Measurements from ENCODE around the gene KCNK16. TPM values are rescaled to one million over a fixed set of nuclear protein-coding genes. Genes with fewer than 3 reads are reported as not detected.

Gene KCNK16
- total and polyA plus RNA-seq, 11 donors: not detected

- DNase-seq: no peak
- no peak overlapping the region for H3K4me3 ChIP-seq
- no peak overlapping the region for H3K27ac ChIP-seq
- intact Hi-C loops (cut with DNase I): no loop called here
- no peak for TF ChIP-seq CTCF (IDR thresholded peaks at IDR 0.05)
- no peak for TF ChIP-seq POLR2A (IDR thresholded peaks at IDR 0.05)
- no peaks in the 10 kb centered on the region for H3K9me3 ChIP-seq
- WGBS, 4 donors: 64 to 85% (median 73%) methylated on average over 6 to 7 of the region's 7 CpGs
- H3K27me3 ChIP-seq: peaks cover 0 to 5% (median 0%) of the 10 kb centered on the region in 9 donors
- ATAC-seq: no peak
- no peaks in the 10 kb centered on the region for H3K4me1 ChIP-seq
- no peaks in the 10 kb centered on the region for H3K36me3 ChIP-seq
Measured at GRCh38 chr6:39268171-39268570, 54.3 kb downstream of the KCNK16 start.

GRCh38 chr6:39266782-39267355, 55.6 kb downstream of the KCNK16 start:
- no peaks in the 10 kb centered on the region for H3K9me3 ChIP-seq
- peaks cover 0 to 13% (median 0%) of the 10 kb centered on the region in 9 donors for H3K27me3 ChIP-seq
- H3K4me3 ChIP-seq: no peak overlapping the region
- DNase-seq (no peak), ATAC-seq (no peak)
- H3K27ac ChIP-seq: no peak overlapping the region
- intact Hi-C loops (cut with DNase I): no loop called here
- WGBS, 4 donors: 70 to 89% (median 83%) methylated on average over 5 of the region's 5 CpGs
- TF ChIP-seq CTCF (IDR thresholded peaks at IDR 0.05) (no peak), POLR2A (IDR thresholded peaks at IDR 0.05) (no peak)
- no peaks in the 10 kb centered on the region for H3K4me1 ChIP-seq
- no peaks in the 10 kb centered on the region for H3K36me3 ChIP-seq

- Histone ChIP-seq H3K27me3 (peaks cover 0 to 15% (median 0%) of the 10 kb centered on the region in 9 donors), H3K36me3 (no peaks in the 10 kb centered on the region), H3K27ac (no peak overlapping the region), H3K9me3 (no peaks in the 10 kb centered on the region), H3K4me3 (no peak overlapping the region), H3K4me1 (no peaks in the 10 kb centered on the region)
- WGBS, 4 donors: 83 to 91% (median 84%) methylated on average over 2 of the region's 2 CpGs
- no peak for DNase-seq
- intact Hi-C loops (cut with DNase I): no loop called here
- TF ChIP-seq CTCF (IDR thresholded peaks at IDR 0.05): no peak
- no peak for TF ChIP-seq POLR2A (IDR thresholded peaks at IDR 0.05)
- no peak for ATAC-seq
Measured at GRCh38 chr6:39266375-39266774, 56.1 kb downstream of the KCNK16 start.

Other genes with a start within 250 kb of the KCNK16 start
- gene SAYSD1, start 207.5 kb downstream of the KCNK16 start, total RNA-seq: 10 to 100 TPM in 4 of 9 donors, 1 to 10 TPM in 5; 6.5 to 14.6 (median 9.2) TPM
- gene SAYSD1, start 207.5 kb downstream of the KCNK16 start, polyA plus RNA-seq: 10 to 100 TPM in 1 of 2 donors, 1 to 10 TPM in 1; 9.6 to 10.3 TPM
- gene KCNK5, start 93.2 kb downstream of the KCNK16 start, total RNA-seq: 1 to 10 TPM in 1 of 9 donors, under 1 TPM in 8; 0.08 to 2.1 (median 0.40) TPM
- under 1 TPM; 0.25 to 0.27 TPM for gene KCNK5, start 93.2 kb downstream of the KCNK16 start, polyA plus RNA-seq
- under 1 TPM in 4 of 9 donors, not detected in 5; 0.19 to 0.36 (median 0.22) TPM for gene KCNK17, start 8.3 kb downstream of the KCNK16 start, total RNA-seq
- gene KCNK17, start 8.3 kb downstream of the KCNK16 start, polyA plus RNA-seq: under 1 TPM; 0.06 to 0.34 TPM

All from heart left ventricle (tissue), 16 donors.